Activated naive CD8-positive, alpha-beta T cell (primary cell): ENCODE data around the gene CCDC120.

Source experiments
- H3K27ac Mint-ChIP-seq: one replicate; pipeline ENCODE4 v1.8.0; 2021; ENCODE audit warnings: mixed read lengths
- H3K27me3 Mint-ChIP-seq: one replicate; pipeline ENCODE4 v1.8.0; 2021; ENCODE audit warnings: mixed read lengths
- H3K36me3 Mint-ChIP-seq: one replicate; pipeline ENCODE4 v1.8.0; 2021; ENCODE audit warnings: mixed read lengths
- H3K4me1 Mint-ChIP-seq: one replicate; pipeline ENCODE4 v1.8.0; 2021; ENCODE audit warnings: low read depth, mixed read lengths
- H3K4me3 Mint-ChIP-seq: one replicate; pipeline ENCODE4 v1.8.0; 2021; ENCODE audit warnings: mild to moderate bottlenecking, mixed read lengths
- H3K9me3 Mint-ChIP-seq: one replicate; pipeline ENCODE4 v1.8.0; 2021; ENCODE audit warnings: low read depth, mixed read lengths

Gene CCDC120

GRCh38 chrX:49058794-49059193 is at the start of gene CCDC120:
Gene CCDC120, plus strand, starts transcription at chrX:49058999. Its CDS starts 3,043 bp downstream, at chrX:49062042.
- H3K4me1 Mint-ChIP-seq, result peaks cover 24% of the 10 kb centered on the region
- no peak within 1 kb of the TSS for H3K27ac Mint-ChIP-seq
- H3K9me3 Mint-ChIP-seq, result no peaks in the 10 kb centered on the region
- H3K4me3 Mint-ChIP-seq, result no peak within 1 kb of the TSS
- H3K36me3 Mint-ChIP-seq, result no peaks in the 10 kb centered on the region
- no peaks in the 10 kb centered on the region for H3K27me3 Mint-ChIP-seq

- no peaks in the 10 kb centered on the region for H3K27me3 Mint-ChIP-seq
- no peaks in the 10 kb centered on the region for H3K9me3 Mint-ChIP-seq
- H3K27ac Mint-ChIP-seq, result no peak overlapping the region
- H3K4me3 Mint-ChIP-seq, result no peak overlapping the region
- no peaks in the 10 kb centered on the region for H3K4me1 Mint-ChIP-seq
- H3K36me3 Mint-ChIP-seq, result no peaks in the 10 kb centered on the region
Measured at GRCh38 chrX:49019050-49019449, 39.7 kb upstream of the CCDC120 start.

- no peaks in the 10 kb centered on the region for H3K4me1 Mint-ChIP-seq
- no peaks in the 10 kb centered on the region for H3K9me3 Mint-ChIP-seq
- H3K27ac Mint-ChIP-seq, result no peak overlapping the region
- H3K36me3 Mint-ChIP-seq, result no peaks in the 10 kb centered on the region
- no peaks in the 10 kb centered on the region for H3K27me3 Mint-ChIP-seq
- H3K4me3 Mint-ChIP-seq, result no peak overlapping the region
Measured at GRCh38 chrX:49019599-49020249, 39.1 kb upstream of the CCDC120 start.

DNA sequence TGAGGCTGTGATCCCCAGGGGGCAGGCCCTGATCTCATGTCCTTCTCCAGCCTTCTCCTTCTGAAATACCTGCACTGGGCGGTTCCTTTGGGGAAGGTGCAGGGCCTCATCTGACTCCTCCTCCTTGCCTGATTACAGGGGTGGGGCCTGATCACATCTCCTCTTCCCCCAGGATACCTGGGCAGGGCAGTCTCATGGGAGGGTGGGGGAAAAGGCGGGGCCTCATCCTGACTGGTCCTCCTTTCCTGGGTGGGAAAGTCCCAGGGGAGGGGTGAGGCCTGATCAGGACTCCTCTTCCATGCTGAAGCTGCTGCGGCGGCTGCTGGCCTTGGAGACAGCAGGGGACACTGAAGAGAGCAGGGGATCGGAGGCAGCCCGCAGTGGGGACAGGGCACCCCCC is 28.9 kb upstream of the CCDC120 start:
- Mint-ChIP-seq H3K4me3 (no peak overlapping the region), H3K27ac (no peak overlapping the region), H3K27me3 (no peaks in the 10 kb centered on the region), H3K9me3 (no peaks in the 10 kb centered on the region), H3K4me1 (no peaks in the 10 kb centered on the region), H3K36me3 (no peaks in the 10 kb centered on the region)

- Mint-ChIP-seq H3K9me3 (no peaks in the 10 kb centered on the region), H3K27me3 (no peaks in the 10 kb centered on the region), H3K36me3 (no peaks in the 10 kb centered on the region), H3K4me3 (no peak overlapping the region), H3K27ac (no peak overlapping the region), H3K4me1 (no peaks in the 10 kb centered on the region)
Measured at GRCh38 chrX:49030283-49030682, 28.5 kb upstream of the CCDC120 start.

- Mint-ChIP-seq H3K4me3 (no peak overlapping the region), H3K27me3 (no peaks in the 10 kb centered on the region), H3K9me3 (no peaks in the 10 kb centered on the region), H3K36me3 (peaks cover 3% of the 10 kb centered on the region), H3K27ac (no peak overlapping the region), H3K4me1 (peaks cover 32% of the 10 kb centered on the region)
Measured at GRCh38 chrX:49037883-49038475, 20.8 kb upstream of the CCDC120 start.

DNA sequence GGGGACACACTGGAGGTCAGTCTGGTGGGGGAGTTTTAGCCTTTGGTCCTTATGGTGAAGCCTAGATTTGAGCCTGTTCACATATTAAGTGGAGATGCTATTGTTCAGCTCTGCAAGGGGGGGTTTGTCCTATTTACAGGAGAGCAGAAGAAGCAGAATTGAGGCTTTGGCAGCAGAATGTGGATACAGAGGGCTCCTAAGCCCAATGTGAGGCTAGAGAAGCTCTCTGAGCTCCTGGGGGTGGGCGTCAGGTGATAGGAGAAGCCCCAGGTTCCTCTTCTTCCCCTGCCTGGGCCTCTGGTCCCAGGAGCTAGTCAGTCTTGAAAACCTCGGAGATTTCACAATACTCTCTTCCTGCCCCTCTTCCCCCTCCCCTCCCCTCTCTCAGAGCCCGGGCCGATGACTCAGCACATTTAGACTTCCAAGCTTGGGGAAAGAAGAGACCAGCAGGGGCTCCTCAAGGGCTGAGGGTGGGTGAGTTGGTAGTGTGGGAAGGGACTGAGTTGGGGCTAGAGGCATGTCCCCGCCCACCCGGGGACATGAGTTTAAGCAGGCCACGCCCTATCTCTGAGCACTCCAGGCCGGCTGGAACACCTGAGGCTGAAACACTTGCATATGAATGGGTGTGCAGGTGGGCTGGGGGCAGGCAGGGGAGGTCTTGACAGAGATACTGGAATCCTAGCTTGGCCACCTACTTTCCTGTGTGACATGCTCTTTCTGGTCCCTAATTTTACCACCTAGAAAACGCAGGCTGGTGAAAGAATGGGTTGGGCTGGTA is 19.0 kb upstream of the CCDC120 start:
- Mint-ChIP-seq H3K27ac (peak overlapping the region; percentile 70), H3K4me1 (peaks cover 34% of the 10 kb centered on the region), H3K36me3 (peaks cover 3% of the 10 kb centered on the region), H3K4me3 (peak overlapping the region; percentile 54), H3K9me3 (no peaks in the 10 kb centered on the region), H3K27me3 (no peaks in the 10 kb centered on the region)

- peaks cover 3% of the 10 kb centered on the region for H3K36me3 Mint-ChIP-seq
- peak overlapping the region; percentile 54 for H3K27ac Mint-ChIP-seq
- peak overlapping the region; percentile 54 for H3K4me3 Mint-ChIP-seq
- no peaks in the 10 kb centered on the region for H3K27me3 Mint-ChIP-seq
- no peaks in the 10 kb centered on the region for H3K9me3 Mint-ChIP-seq
- peaks cover 34% of the 10 kb centered on the region for H3K4me1 Mint-ChIP-seq
Measured at GRCh38 chrX:49040376-49040955, 18.3 kb upstream of the CCDC120 start.

DNA sequence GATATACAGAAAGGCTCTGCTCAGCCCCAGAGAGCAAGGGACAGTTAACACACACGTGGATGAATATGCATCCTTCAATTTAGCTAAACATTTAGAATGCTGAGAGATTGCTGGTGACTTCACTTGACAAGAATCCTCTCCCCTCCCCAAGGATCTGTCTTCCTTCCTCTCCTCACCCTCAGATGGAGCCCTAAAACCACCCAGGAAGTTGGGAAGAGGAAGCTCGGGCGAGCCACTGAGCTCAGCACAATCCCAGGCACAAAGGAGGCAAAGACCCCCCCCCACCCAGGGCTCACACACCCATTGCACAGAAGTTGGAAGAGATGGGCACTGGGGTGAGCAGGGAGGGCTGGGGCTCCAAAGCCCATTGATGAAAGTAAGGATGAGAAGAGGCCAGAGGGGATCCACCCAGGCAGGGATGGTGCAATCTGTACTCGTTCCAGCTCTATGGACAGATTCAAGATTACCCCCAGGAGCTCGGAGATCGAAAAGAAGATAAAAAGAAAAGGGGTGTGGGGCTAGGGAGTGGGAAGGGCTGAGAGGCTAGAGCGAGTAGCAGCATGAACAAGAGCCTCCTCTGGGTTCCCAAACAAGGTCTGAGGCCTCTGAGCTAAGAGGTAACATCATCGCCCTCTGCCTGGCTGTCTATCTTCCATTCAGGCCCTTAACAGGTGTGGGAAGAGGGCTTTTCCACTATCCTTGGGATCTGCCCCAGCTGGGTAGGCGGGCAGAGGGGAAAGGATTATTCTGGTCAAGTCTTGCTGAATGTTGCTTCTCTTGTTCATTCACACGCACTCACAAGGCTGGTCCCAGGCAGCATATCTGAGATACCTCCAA is 16.8 kb upstream of the CCDC120 start:
- no peaks in the 10 kb centered on the region for H3K27me3 Mint-ChIP-seq
- H3K36me3 Mint-ChIP-seq, result peaks cover 3% of the 10 kb centered on the region
- peak overlapping the region; percentile 91 for H3K4me3 Mint-ChIP-seq
- no peaks in the 10 kb centered on the region for H3K9me3 Mint-ChIP-seq
- H3K4me1 Mint-ChIP-seq, result peaks cover 34% of the 10 kb centered on the region
- peak overlapping the region; percentile 88 for H3K27ac Mint-ChIP-seq

GRCh38 chrX:49042581-49043219 is 16.1 kb upstream of the CCDC120 start:
- Mint-ChIP-seq H3K9me3 (no peaks in the 10 kb centered on the region), H3K27ac (peak overlapping the region; percentile 88), H3K4me1 (peaks cover 34% of the 10 kb centered on the region), H3K4me3 (peak overlapping the region; percentile 91), H3K27me3 (no peaks in the 10 kb centered on the region), H3K36me3 (peaks cover 2% of the 10 kb centered on the region)

GRCh38 chrX:49043220-49043986 is 15.4 kb upstream of the CCDC120 start, which contains the start of gene TFE3:
Gene TFE3, minus strand, starts transcription at chrX:49043357. Its CDS starts 131 bp downstream, at chrX:49043226.
- H3K9me3 Mint-ChIP-seq, result no peaks in the 10 kb centered on the region
- no peaks in the 10 kb centered on the region for H3K27me3 Mint-ChIP-seq
- no peaks in the 10 kb centered on the region for H3K36me3 Mint-ChIP-seq
- H3K4me1 Mint-ChIP-seq, result peaks cover 34% of the 10 kb centered on the region
- peak within 1 kb of the TSS; percentile 91 for H3K4me3 Mint-ChIP-seq
- peak within 1 kb of the TSS; percentile 88 for H3K27ac Mint-ChIP-seq

DNA sequence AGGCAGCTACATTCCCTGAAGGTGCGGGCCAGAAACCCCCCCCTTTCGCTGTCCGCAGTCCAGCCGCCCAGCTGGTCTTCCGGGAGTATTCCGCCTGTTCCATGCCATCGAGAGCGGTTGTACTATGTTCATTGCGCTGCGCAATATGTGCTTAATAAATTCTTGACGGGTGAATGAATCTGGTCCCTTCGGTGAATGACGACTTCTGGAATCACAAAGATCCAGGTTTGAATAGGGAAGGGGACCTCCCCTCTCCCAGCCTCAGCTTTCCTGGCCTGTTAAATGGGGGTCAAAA is 14.9 kb upstream of the CCDC120 start:
- Mint-ChIP-seq H3K27ac (peak overlapping the region; percentile 73), H3K36me3 (no peaks in the 10 kb centered on the region), H3K4me1 (peaks cover 34% of the 10 kb centered on the region), H3K9me3 (no peaks in the 10 kb centered on the region), H3K4me3 (peak overlapping the region; percentile 91), H3K27me3 (no peaks in the 10 kb centered on the region)

GRCh38 chrX:49053223-49054072 is 5.4 kb upstream of the CCDC120 start:
- H3K36me3 Mint-ChIP-seq, result no peaks in the 10 kb centered on the region
- peak overlapping the region; percentile 83 for H3K27ac Mint-ChIP-seq
- peak overlapping the region; percentile 86 for H3K4me3 Mint-ChIP-seq
- peaks cover 32% of the 10 kb centered on the region for H3K4me1 Mint-ChIP-seq
- no peaks in the 10 kb centered on the region for H3K9me3 Mint-ChIP-seq
- no peaks in the 10 kb centered on the region for H3K27me3 Mint-ChIP-seq
